HepG2 (cell line): Measurements from ENCODE around the gene RERG. TPM values are rescaled to one million over a fixed set of nuclear protein-coding genes. Genes with fewer than 3 reads are reported as not detected.

ENCODE experiments used
- ATAC-seq: fragments of 200-7000 bp; cut with Tn5 transposase; 3 replicates; pipeline ENCODE4 v1.9.1; 2020; ENCODE audit warnings: mild to moderate bottlenecking, moderate library complexity
- BruUV-seq: library from RNA; stranded (reverse); fragments of 400-500 nt; replicated peaks from 2 replicates; lab custom pipeline; 2021; lab: Mats Ljungman, UMichigan
- CTCF ChIA-PET: fragments of 300-600 bp; formaldehyde crosslinking; extraction: SDS; loops from one replicate; lab custom pipeline; 2021; ENCODE audit warnings: low total read pairs, inconsistent platforms, low intra/inter-chr PET ratio; lab: Yijun Ruan, JAX
- POLR2A ChIA-PET: fragments of 350-600 bp; sonication (Branson Sonifier 250); formaldehyde crosslinking; loops from one replicate; lab custom pipeline; 2020; ENCODE audit warnings: antibody characterized with exemption, inconsistent platforms; lab: Yijun Ruan, JAX
- DNase-seq: peaks from one replicate; pipeline ENCODE4 v3.0.0-alpha.2; 2015; ENCODE audit warnings: low spot score
- FAIRE-seq: peaks from 3 replicates; lab custom pipeline; 2011; peaks lifted over from hg19 to GRCh38; lab: Jason Lieb, UNC
- H2AFZ ChIP-seq: one replicate; pipeline ENCODE4 v1.6.1; 2011; ENCODE audit warnings: low read length, inconsistent platforms
- H3K27ac ChIP-seq: fragments of 300-600 bp; 3 replicates; pipeline ENCODE4 v1.8.0; 2011; ENCODE audit warnings: mixed run types, mild to moderate bottlenecking, mixed read lengths, low read length, inconsistent platforms; ENCODE audit not compliant: insufficient read depth; ENCODE audit errors: extremely low read length
- H3K27me3 ChIP-seq, 2 experiments: fragments of 200-600 bp in 1 of 2; 2 replicates in 1 of 2; 3 replicates in 1 of 2; pipeline versions ENCODE4 v1.6.0 to v1.8.0; 2011; ENCODE audit warnings: low read length in 2 of 2, mild to moderate bottlenecking in 2 of 2, moderate library complexity in 2 of 2, inconsistent platforms in 1 of 2; ENCODE audit not compliant: insufficient read depth in 2 of 2, control insufficient read depth in 1 of 2
- H3K36me3 ChIP-seq, 2 experiments: fragments of 200-600 bp in 1 of 2; replicated peaks in 1 of 2; 2 replicates in 1 of 2; 3 replicates in 1 of 2; pipeline versions ENCODE4 v1.5.1 to v1.8.0; 2011; ENCODE audit warnings: low read length in 2 of 2, inconsistent platforms in 1 of 2; ENCODE audit not compliant: insufficient read depth in 2 of 2, control insufficient read depth in 1 of 2
- H3K4me1 ChIP-seq: 2 replicates; pipeline ENCODE4 v1.5.1; 2012; ENCODE audit warnings: low read length, inconsistent platforms; ENCODE audit not compliant: insufficient read depth
- H3K4me2 ChIP-seq: 2 replicates; pipeline ENCODE4 v1.6.0; 2011; ENCODE audit warnings: low read depth, low read length, inconsistent platforms
- H3K4me3 ChIP-seq, 3 experiments: fragments of 200-600 bp in 1 of 3; sonication (generic), shearing (Covaris generic) in 1 of 3; replicated peaks in 1 of 3; 2 replicates each; pipeline ENCODE4 v1.5.1; 2011 to 2016; ENCODE audit warnings: low read length in 3 of 3, inconsistent platforms in 2 of 3, low read depth in 2 of 3, mild to moderate bottlenecking in 2 of 3, control low read depth in 1 of 3, mixed read lengths in 1 of 3; ENCODE audit not compliant: insufficient read depth in 1 of 3
- H3K79me2 ChIP-seq: one replicate; pipeline ENCODE4 v1.6.1; 2011; ENCODE audit warnings: low read length, inconsistent platforms; ENCODE audit not compliant: insufficient read depth
- H3K9ac ChIP-seq: 2 replicates; pipeline ENCODE4 v1.6.0; 2011; ENCODE audit warnings: mild to moderate bottlenecking, low read depth, low read length, inconsistent platforms; ENCODE audit not compliant: insufficient read depth
- H3K9me3 ChIP-seq: 2 replicates; pipeline ENCODE4 v1.5.1; 2012; ENCODE audit warnings: mild to moderate bottlenecking, low read length
- H4K20me1 ChIP-seq: 2 replicates; pipeline ENCODE4 v1.6.0; 2011; ENCODE audit warnings: inconsistent platforms, mild to moderate bottlenecking, low read length, moderate library complexity; ENCODE audit not compliant: insufficient read depth
- ELF4 ChIP-seq: sonication (generic); formaldehyde crosslinking; IDR thresholded peaks from 2 replicates; pipeline ENCODE4 v1.5.0; 2020; ENCODE audit warnings: missing genetic modification reagents, mild to moderate bottlenecking, moderate library complexity, borderline replicate concordance
- FOSL1 ChIP-seq: sonication (generic); formaldehyde crosslinking; IDR thresholded peaks from 2 replicates; pipeline ENCODE4 v1.9.0; 2021; ENCODE audit warnings: missing genetic modification reagents, borderline replicate concordance
- HNRNPL ChIP-seq: fragments of 200-400 bp; formaldehyde crosslinking; IDR thresholded peaks from 2 replicates; pipeline ENCODE4 v1.6.1; 2017; ENCODE audit warnings: mild to moderate bottlenecking, low read depth, low read length
- NR2F1 ChIP-seq, 2 experiments: fragments of 450-650 bp in 1 of 2; formaldehyde crosslinking in 1 of 2; IDR thresholded peaks; 2 replicates each; pipeline versions ENCODE4 v1.5.0 to v1.6.1; 2016 to 2020; ENCODE audit warnings: mild to moderate bottlenecking in 1 of 2, missing compliant biosample characterization in 1 of 2, missing genetic modification reagents in 1 of 2, moderate library complexity in 1 of 2
- POGZ ChIP-seq: sonication (generic); formaldehyde crosslinking; IDR thresholded peaks from 2 replicates; pipeline ENCODE4 v1.4.0; 2020; ENCODE audit warnings: mild to moderate bottlenecking, missing genetic modification reagents
- POLR2AphosphoS2 ChIP-seq: IDR thresholded peaks from 2 replicates; pipeline ENCODE4 v1.6.1; 2011; ENCODE audit warnings: low read depth, low read length, improper control_type of control experiment
- SMARCE1 ChIP-seq: fragments of 450-650 bp; IDR thresholded peaks from 2 replicates; pipeline ENCODE4 v1.6.1; 2017; ENCODE audit warnings: borderline replicate concordance
- ZHX1 ChIP-seq: sonication (generic); formaldehyde crosslinking; IDR thresholded peaks from 2 replicates; pipeline ENCODE4 v1.8.1; 2022; ENCODE audit warnings: low read depth, mild to moderate bottlenecking, missing genetic modification reagents
- ZNF292 ChIP-seq: sonication (generic); formaldehyde crosslinking; IDR thresholded peaks from 2 replicates; pipeline ENCODE4 v1.8.1; 2022; ENCODE audit warnings: mild to moderate bottlenecking, low read depth, missing genetic modification reagents, borderline replicate concordance
- ZNF552 ChIP-seq: sonication (generic); formaldehyde crosslinking; IDR thresholded peaks from 2 replicates; pipeline ENCODE4 v1.9.0; 2022; ENCODE audit warnings: missing genetic modification reagents, mild to moderate bottlenecking, borderline replicate concordance
- ZNF761 ChIP-seq: sonication (generic); formaldehyde crosslinking; conservative IDR thresholded peaks from 2 replicates; pipeline ENCODE4 v1.4.0; 2020; ENCODE audit warnings: mild to moderate bottlenecking, missing genetic modification reagents
- WGBS: methylation state at CpG from one replicate; pipeline ENCODE4 v1.1.6; 2017; ENCODE audit warnings: low lambda C conversion rate; 5-methylcytosine and 5-hydroxymethylcytosine counted together
- in situ Hi-C: cut with HindIII; loops from 2 replicates; pipeline ENCODE4 v1.10.0; 2017; ENCODE audit warnings: low pct_unique_long_range_greater_than_20kb; ENCODE audit not compliant: extremely low pct_ligation_motif_present
- intact Hi-C: fragments of 100-400 bp; cut with micrococcal nuclease; formaldehyde crosslinking; loops from one replicate; pipeline ENCODE4 v1.10.0; 2022; ENCODE audit not compliant: unreplicated experiment
- polyA plus RNA-seq, 8 experiments: library from polyadenylated mRNA; depleted of rRNA in 3 of 8; stranded (reverse) in 7 of 8; unstranded in 1 of 8; fragments of >200 nt; fragmentation: Illumina TruSeq in 4 of 8; extraction: Trizol in 4 of 8; gene quantifications; 2 replicates each; pipeline versions ENCODE4 v1.2.1 to v1.2.3, GENCODE V29; 2011 to 2016; ENCODE audit warnings: low read depth in 4 of 8, missing spikeins in 1 of 8, mixed read lengths in 1 of 8; ENCODE audit not compliant: insufficient read depth in 1 of 8
- total RNA-seq, 5 experiments: library from RNA; depleted of rRNA; stranded (reverse); fragments of >200 nt; fragmentation: Illumina TruSeq; extraction: Trizol; gene quantifications; 2 replicates each; pipeline ENCODE4 v1.2.3, GENCODE V29; 2016; ENCODE audit warnings: low read depth in 1 of 5
- TF ChIP-seq, protein P1 (sequence below): sonication (generic); formaldehyde crosslinking; IDR thresholded peaks from 2 replicates; pipeline ENCODE4 v1.5.1; 2020; ENCODE audit warnings: missing genetic modification reagents, mild to moderate bottlenecking, borderline replicate concordance

Gene RERG
- total and polyA plus RNA-seq, 2 of the 13 experiments (the other 11 are each of a cell fraction or from before 2014, with no cell fraction given), result not detected

DNA sequence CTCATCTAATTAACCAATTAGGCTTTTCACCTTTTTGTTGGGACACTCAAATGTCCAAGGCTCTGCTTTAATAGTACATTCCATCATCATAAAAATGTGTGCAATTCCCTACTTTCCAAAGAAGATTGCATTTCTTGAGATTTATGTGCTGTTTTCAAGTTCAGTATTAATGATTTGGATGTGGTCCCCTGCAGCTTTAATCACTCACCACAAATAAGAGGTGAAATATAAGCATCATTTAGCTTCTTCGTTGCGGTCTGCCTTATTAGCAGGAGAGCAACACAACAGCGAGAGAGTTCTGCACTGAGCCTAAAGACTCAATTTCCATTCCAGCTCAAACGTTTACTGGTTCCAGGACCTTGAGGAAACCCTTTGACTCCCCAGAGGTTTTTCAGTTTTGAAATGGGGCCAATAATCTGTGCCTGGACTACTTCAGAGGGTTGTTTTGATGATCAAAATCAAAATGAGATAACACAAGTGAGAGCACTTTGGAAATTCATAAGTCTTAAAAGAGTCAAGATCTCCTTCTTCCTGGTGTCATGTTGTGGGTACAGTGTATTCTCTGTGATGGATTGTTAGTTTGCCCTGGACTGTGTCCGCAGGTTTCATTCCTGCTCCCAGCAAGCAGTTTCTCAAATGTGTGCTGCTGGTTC is 53.1 kb downstream of the RERG start (continued):
- TF ChIP-seq SMARCE1, result no peak
- TF ChIP-seq, protein P1, sequence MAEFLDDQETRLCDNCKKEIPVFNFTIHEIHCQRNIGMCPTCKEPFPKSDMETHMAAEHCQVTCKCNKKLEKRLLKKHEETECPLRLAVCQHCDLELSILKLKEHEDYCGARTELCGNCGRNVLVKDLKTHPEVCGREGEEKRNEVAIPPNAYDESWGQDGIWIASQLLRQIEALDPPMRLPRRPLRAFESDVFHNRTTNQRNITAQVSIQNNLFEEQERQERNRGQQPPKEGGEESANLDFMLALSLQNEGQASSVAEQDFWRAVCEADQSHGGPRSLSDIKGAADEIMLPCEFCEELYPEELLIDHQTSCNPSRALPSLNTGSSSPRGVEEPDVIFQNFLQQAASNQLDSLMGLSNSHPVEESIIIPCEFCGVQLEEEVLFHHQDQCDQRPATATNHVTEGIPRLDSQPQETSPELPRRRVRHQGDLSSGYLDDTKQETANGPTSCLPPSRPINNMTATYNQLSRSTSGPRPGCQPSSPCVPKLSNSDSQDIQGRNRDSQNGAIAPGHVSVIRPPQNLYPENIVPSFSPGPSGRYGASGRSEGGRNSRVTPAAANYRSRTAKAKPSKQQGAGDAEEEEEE (CRISPR knock-in tag), result no peak
- no peak for TF ChIP-seq ZNF292

DNA sequence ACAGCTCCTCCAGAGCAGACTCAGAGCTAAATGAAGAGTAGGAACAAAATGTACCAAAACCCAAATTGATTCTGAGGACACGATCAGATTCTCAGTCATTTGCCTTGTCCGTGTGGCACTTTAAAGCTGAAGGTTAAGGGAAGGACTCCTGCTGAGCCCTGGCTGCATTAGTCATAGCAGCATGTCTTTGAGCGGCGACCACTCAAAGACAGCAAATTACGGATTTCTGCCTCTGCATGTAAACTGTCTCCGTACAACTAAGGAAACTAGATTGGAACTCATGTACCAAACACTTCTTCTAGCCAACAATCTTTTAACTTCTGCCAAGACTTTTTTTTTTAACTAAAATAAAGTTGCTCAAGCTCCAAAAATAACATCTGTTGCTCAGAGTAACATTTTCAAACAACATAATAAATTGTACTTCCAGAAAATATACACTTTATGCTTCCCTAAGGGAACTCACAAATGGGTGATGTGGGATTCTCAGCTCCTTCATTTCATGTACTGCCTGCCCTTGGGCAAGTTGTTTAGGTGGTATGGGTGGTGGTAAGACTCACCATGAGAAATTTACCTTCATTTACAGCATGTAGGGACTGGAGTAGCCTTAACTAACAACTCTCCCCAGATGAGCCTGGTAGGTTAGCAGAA is 56.1 kb downstream of the RERG start:
- Histone ChIP-seq H3K36me3 (no peaks in the 10 kb centered on the region), H3K27me3 (no peaks in the 10 kb centered on the region), H3K27ac (no peak overlapping the region), H3K79me2 (no peaks in the 10 kb centered on the region), H3K9me3 (no peaks in the 10 kb centered on the region), H3K9ac (no peak overlapping the region), H4K20me1 (no peaks in the 10 kb centered on the region), H2AFZ (no peak overlapping the region), H3K4me2 (no peak overlapping the region), H3K4me1 (no peaks in the 10 kb centered on the region), H3K4me3 (no peak overlapping the region)
- BruUV-seq, result no TSS peak
- DNase-seq (no peak), ATAC-seq (no peak), FAIRE-seq (no peak)
- ChIA-PET POLR2A (no interaction called here), CTCF (no interaction called here)
- in situ Hi-C loops (no loop called here), intact Hi-C loops (no loop called here)
- WGBS, result 7% methylated on average over 4 of the region's 6 CpGs
- no peak for TF ChIP-seq ZHX1 (CRISPR knock-in tag)
- no peak for TF ChIP-seq POGZ (CRISPR knock-in tag)
- TF ChIP-seq HNRNPL, result no peak
- no peak for TF ChIP-seq ELF4
- TF ChIP-seq ZNF552 (CRISPR knock-in tag), result no peak
- TF ChIP-seq POLR2AphosphoS2, result no peak
- no peak for TF ChIP-seq ZNF761 (CRISPR knock-in tag)
- TF ChIP-seq FOSL1 (CRISPR knock-in tag), result no peak
- TF ChIP-seq NR2F1 (CRISPR knock-in tag; IDR thresholded peaks at IDR 0.05), result no peak
